Measurements from ENCODE around the gene SLC38A3.
"Not testable (repeated sequence)": the region's sequence is repeated elsewhere in the genome, so short reads cannot be mapped to it uniquely, and the experiment has no call there.

The SLC38A3 gene

GRCh38 chr3:50233176-50233575, 28.1 kb downstream of the SLC38A3 start:
- DNase-seq (ENCODE audit: low spot score) = no peak

DNA sequence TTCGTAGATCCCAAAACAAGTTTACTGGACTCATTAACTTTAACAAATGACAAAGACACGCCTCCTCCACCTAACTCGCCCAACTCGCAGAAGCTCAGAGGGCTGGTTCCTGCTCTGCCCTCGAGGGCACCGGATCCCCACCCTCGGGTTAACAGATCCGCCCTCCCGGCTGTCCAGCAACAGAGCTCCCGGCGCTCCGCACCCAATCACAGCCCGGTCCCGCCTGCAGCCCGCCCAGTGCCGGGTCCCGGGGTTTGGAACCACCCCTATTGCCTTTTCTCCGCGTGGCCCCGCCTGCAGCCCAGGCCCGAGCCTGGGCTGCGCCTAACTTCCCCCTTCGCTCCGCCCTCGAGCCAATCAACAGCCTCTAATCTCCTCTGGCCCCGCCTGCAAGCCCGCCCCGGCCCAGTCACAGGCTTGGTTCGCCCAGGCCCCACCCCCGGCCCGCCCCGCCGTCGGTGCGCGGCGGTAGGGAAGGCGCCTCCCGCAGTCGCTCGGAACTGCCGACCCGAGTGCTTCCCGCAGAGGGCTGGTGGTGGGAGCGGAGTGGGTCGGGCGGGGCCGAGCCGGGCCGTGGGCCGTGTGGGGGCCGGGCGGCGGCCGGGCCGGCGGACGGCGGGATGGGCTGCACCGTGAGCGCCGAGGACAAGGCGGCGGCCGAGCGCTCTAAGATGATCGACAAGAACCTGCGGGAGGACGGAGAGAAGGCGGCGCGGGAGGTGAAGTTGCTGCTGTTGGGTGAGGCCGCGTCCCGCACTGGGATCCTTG, 30.8 kb downstream of the SLC38A3 start, which contains the start of gene GNAI2:
GNAI2 (plus strand) TSS at position 489 of the 768 bp plus-strand sequence; CDS start at position 621, 132 bp downstream.
- DNase-seq (ENCODE audit: low spot score) = peak; percentile 98

GRCh38 chr3:50236484-50237132, 31.5 kb downstream of the SLC38A3 start:
- DNase-seq (ENCODE audit: low spot score) = no peak

DNA sequence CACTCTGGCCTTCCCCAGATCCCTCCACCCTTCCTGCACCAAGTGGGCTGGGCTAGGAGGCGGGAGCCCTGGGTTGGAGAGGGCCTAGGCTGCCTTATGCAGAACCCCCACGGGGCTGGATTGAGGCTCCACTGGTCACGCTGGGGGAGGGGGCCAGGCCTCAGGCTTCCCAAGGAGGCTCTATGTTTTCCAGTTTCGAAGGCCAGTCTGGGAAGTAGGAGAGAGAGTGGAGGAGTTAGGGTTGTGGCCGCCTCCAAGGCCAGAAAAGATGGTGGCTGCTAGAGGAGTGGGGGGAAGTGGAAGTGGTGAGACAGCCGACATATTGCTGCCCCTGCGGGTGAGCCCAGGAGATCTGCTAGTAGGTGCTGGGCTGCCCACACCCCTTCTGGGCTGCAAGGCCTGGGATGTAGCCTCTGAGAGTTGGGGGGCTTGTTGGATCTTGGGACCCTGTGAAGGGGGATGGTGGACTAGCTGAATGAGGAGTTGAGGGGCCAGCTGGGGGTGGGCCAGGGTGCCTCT, 32.1 kb downstream of the SLC38A3 start:
- no peak for DNase-seq (ENCODE audit: low spot score)

DNA sequence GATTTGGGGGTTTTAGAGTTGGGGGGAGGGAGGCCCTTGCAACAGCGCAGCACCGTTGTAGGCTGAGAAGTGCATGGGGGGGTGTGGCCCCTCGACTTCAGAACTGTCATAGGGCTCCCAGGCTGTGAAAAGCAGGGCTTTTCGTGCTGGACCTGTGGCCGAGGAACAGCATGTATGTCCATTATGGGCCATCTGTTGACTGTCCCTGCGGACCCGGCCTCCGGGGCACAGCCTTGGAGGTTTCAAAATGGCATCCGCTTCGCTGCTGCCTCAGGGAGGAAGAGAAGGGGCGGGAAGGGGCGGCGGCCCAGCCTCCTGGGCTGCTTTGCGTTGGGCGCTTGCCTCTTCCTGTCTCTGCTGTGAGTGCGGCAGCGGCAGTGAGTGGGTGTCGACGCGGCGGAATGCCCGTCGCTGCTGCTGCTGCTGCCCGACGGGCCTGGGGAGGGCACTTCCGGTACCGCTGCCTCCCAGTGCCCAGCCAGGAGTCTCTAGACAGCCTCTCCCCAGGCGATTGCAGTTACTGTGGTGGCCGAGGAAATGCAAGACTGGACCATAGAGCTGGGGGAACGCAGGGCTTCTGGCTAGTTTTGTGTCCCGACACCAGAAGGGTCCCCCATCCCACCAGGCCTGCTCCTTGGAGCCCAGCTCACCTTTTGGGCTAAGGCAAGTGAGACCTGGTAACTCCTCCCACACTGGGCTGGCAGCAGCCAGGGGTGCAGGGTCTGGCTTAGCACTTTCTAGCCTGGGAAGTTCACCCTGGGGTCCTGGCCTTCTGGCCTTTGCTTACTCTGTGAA, 32.9 kb downstream of the SLC38A3 start:
- DNase-seq (ENCODE audit: low spot score) = peak; percentile 84

DNA sequence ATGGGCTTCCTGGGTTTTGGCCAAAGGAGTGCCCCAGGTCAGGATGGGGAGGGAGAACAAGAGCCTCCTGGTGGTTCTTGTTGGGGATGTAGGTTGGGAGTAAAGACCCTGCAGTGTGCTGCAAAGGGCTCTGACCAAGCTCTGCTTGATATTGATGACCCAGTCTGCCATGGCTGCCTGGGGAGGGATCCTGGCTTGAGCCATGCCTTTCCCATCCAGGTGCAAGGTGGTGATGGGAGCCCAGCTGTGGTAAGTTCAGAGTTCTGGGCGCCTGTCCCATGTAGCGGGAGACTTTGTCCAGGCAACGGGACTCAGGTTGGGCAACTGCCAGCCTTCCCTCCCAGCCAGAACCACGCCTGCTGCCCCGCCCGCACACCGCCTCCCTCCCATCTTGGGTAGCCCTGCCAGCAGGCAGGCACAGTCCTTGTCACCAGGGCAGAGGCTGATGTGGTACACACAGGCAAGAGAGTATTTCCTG, 33.5 kb downstream of the SLC38A3 start:
- no peak for DNase-seq (ENCODE audit: low spot score)

DNA sequence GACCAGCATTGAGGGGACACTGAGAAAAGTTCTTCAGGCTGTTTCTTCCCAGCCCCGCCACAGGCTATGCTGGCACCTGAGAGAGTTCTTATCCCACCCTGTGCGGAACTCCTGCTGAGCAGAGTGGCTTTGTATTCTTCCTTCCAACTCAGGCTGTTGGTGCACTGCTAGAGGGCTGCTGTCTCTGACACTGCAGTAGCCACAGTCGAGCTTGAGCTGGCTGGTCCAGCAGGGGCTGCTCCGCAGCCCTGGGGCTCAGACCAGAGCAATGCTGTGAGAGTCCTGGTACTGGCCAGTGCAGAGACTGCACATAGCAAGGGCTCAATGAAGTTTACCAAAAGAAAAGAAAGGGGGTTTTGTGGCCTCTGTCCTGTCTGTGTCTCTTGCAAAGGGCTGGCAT, 34.6 kb downstream of the SLC38A3 start:
- DNase-seq (ENCODE audit: low spot score) = no peak

DNA sequence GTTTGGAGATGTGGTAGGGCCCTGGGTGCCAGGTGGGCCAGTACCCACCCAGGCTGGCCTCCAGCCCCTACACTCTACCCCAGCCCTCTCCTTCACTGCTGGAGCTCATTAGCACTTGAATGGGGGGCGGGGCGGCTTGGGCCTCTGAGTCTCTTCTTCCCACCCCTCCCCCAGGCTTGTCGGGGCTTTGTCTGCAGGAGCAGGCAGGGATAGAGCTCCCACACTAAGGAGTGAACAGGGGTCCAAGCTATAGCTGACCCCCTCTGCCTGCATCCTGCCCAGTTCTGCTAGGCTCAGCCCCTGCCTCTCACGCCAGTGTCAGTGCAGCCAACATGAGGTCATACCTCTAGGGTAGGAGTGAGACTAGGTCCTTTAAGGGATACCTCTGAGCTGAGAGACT, 36.1 kb downstream of the SLC38A3 start:
- DNase-seq (ENCODE audit: low spot score) = no peak

- DNase-seq (ENCODE audit: low spot score) = no peak
These were observed 36.8 kb downstream of the SLC38A3 start for GRCh38 chr3:50241713-50242380.

GRCh38 chr3:50242381-50242770, 37.3 kb downstream of the SLC38A3 start:
- DNase-seq (ENCODE audit: low spot score) = no peak

GRCh38 chr3:50242851-50243542, 37.9 kb downstream of the SLC38A3 start:
- DNase-seq (ENCODE audit: low spot score) = peak; percentile 91

GRCh38 chr3:50243543-50243895, 38.4 kb downstream of the SLC38A3 start:
- no peak for DNase-seq (ENCODE audit: low spot score)

- DNase-seq (ENCODE audit: low spot score) = not testable (repeated sequence)
These were observed 39.7 kb downstream of the SLC38A3 start for GRCh38 chr3:50244813-50245212.

- no peak for DNase-seq (ENCODE audit: low spot score)
These were observed 40.2 kb downstream of the SLC38A3 start for GRCh38 chr3:50245251-50245745.

- DNase-seq (ENCODE audit: low spot score) = peak; percentile 91
These were observed 40.9 kb downstream of the SLC38A3 start for GRCh38 chr3:50245831-50246516.

DNA sequence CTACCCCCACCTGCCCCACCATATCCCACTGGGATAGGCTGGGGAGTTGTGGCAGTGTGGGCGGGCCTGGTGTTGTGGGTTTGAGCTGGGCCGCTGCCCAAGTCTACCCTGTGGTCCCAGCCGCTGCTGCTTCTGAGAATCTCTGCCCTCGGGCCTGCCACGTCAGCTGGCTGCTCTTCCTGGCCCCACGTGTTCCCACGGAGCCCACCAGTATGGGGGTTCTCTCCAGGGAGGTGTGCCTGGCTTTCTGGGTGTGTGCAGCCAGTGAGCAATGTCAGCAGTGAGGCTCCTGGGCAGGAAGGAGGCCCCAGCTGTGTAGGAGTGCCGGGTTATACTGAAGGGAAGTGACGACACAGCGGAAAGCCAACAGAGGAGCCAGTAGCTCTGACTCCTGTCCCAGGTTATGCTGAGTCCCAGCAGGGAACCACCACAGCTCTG, 41.5 kb downstream of the SLC38A3 start:
- DNase-seq (ENCODE audit: low spot score) = peak; percentile 92

- DNase-seq (ENCODE audit: low spot score) = peak; percentile 82
These were observed 43.3 kb downstream of the SLC38A3 start for GRCh38 chr3:50248387-50248786.

- no peak for DNase-seq (ENCODE audit: low spot score)
These were observed 44.4 kb downstream of the SLC38A3 start for GRCh38 chr3:50249457-50249856.

- DNase-seq (ENCODE audit: low spot score) = no peak
These were observed 45.4 kb downstream of the SLC38A3 start for GRCh38 chr3:50250514-50250913.

DNA sequence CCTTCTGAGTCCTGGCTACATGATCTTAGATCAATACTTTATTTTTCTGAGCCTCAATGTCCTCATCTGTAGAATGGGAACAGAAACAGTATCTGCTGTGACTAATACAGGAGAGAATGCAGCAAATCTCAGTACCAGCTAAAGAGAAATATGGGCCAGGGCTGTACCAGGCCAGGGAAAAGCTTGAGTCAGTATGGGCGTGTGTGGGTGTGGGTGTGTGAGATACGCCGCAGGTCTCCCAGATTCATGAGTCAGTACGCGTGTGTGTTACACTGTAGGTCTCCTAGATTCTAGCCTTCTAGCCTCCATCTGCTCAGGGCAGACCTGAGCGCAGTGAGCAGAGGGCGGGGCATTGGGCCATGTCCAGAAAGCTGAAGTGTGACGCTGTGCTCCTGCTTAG, 46.1 kb downstream of the SLC38A3 start:
- DNase-seq (ENCODE audit: low spot score) = no peak

Measured in kidney capillary endothelial cell (primary cell).